Measurements from ENCODE around the gene ADORA1.

ADORA1 gene

DNA sequence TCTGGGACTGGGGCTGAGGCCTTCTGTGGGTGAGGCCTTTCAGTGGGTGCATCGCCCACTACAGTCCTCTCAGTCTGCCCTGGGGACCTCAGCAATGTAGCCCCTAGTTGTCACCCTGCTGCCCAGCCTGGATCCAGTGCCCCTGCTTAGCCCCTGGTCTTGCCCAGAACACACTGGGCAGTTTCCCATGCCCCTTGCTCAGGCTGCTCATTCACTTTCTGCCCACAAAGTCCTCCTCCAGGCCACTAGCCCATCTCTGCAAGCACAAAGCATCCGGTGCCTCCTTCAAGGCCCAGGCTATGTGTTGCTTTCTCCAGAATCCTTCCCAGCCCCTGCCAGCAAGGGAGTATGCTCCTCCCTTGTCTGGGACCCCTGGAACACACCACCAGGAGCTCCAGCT is 5.4 kb upstream of the ADORA1 start:
- no peak for DNase-seq (ENCODE audit: low read depth)

GRCh38 chr1:203124011-203124410 is 3.5 kb upstream of the ADORA1 start:
- no peak for DNase-seq (ENCODE audit: low read depth)

DNA sequence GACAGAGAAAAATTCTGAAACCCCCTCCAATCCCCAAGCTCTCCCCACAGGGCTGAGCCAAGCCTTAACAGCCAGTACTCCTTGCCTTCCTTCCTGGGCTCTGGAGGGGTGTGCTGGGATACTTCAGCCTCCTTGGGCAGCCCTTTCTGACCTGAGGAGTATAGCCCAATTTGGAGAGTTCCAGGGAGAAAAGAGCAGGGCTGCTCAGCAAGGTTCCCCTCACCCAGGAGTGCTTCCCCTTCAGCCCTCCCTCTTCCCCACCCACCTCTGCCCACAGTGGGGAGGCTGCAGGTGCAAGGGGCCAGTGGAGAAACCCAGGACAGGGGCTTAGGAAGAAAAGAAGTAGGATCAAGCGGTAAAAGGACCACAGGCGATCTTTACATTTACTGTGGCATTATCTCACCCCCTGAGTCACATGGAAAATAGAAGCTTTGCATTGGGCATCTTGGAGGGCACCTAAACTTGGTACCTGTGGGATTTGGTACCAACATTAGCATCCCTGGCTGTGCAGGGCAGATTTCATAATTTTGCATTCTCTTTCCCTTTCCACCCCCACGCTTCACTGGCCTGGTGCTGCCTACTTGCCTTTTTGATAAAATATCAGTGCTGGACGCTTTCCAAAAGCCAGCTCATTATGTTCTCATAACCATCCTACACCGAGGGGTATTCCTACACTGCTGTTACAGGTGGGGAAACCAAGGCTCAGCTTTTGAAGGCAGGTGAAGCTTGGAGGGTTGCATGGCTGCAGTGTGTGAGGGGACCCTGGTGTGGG is 2.8 kb upstream of the ADORA1 start:
- DNase-seq (ENCODE audit: low read depth): no peak

- no peak for DNase-seq (ENCODE audit: low read depth)
Observed at GRCh38 chr1:203126151-203126865, 1.2 kb upstream of the ADORA1 start.

DNA sequence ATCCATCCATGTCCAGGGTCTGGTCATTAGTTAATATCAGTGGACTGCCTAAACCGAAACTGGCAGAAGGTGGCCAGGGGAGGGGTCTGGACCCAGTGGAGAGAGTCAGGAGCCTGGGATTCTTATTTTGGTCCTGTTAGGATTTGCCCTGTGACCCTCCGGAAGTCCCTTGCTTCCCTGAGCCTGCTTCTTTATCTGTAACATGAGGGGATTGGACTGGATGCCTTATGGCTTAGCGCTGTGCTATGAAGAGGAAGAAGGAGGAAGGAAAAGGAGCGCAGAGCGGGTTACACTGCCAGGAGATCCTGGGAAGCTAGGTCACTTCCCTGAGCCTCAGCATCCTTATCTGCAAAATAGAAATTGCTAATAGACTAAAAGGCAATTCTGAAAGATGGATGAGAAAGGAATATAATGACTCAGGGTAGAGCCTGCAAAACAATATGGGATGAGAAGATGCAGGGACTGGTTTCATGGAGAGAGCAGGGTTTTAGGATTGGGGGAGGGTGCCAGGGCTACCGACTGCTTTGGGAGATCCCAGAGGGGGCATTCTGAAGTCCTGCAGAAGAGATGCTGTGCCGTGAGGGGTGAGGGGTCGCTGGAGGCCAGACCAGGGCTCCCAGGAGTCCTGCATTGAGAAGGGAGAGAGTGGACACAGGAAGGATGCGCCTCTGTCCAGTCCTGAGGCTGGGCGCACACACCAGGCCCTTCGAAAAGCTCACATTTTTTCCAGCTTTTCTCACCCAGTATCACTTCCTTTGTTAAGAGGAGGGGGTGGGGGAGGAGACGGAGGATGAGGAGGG is 460 bp upstream of the ADORA1 start:
- no peak for DNase-seq (ENCODE audit: low read depth)

- DNase-seq (ENCODE audit: low read depth): no peak
Observed at GRCh38 chr1:203128431-203128715, 847 bp downstream of the ADORA1 start.

- DNase-seq (ENCODE audit: low read depth): no peak
Observed at GRCh38 chr1:203128716-203129500, 1.4 kb downstream of the ADORA1 start.

DNA sequence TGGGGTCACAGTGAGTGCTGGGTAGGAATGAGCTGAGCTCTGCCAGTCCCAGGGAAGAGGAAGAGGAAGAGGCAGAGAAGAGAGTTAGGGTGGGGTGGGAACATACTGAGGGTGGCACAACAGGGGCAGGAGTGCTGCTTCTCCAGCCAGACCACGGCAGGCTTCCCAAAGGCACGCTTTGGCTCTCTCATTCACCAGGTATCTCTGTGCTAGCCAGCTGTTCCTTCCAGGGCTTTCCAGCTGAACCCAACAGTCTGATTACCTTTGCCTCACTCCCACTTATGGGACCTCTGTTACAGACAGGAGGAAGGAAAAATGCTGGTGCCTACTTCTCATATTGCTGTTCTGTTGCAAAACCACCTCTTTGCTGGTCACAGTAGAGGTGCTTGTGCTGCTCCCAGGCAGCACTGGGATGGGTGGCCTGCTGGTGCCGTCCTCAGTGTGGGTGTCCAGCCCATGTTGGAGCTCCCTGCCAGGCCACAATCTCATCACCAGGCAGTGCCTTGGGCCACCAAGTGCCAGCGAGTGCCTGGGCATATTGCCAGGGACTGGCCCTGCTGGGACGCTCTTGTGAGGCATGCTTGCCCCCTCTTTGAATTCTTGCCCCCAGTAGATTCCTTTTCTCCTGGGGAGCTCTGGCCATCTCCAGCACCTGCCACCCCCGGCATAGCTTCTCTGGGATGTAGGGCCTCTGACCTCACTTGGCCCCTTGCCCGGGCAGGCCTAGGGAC is 2.1 kb downstream of the ADORA1 start:
- DNase-seq (ENCODE audit: low read depth): no peak

- no peak for DNase-seq (ENCODE audit: low read depth)
Observed at GRCh38 chr1:203130358-203130985, 2.9 kb downstream of the ADORA1 start.

GRCh38 chr1:203131548-203132200 is 4.1 kb downstream of the ADORA1 start:
- DNase-seq (ENCODE audit: low read depth): no peak

- DNase-seq (ENCODE audit: low read depth): no peak
Observed at GRCh38 chr1:203133970-203134725, 6.6 kb downstream of the ADORA1 start.

- no peak for DNase-seq (ENCODE audit: low read depth)
Observed at GRCh38 chr1:203135636-203136305, 8.2 kb downstream of the ADORA1 start.

DNA sequence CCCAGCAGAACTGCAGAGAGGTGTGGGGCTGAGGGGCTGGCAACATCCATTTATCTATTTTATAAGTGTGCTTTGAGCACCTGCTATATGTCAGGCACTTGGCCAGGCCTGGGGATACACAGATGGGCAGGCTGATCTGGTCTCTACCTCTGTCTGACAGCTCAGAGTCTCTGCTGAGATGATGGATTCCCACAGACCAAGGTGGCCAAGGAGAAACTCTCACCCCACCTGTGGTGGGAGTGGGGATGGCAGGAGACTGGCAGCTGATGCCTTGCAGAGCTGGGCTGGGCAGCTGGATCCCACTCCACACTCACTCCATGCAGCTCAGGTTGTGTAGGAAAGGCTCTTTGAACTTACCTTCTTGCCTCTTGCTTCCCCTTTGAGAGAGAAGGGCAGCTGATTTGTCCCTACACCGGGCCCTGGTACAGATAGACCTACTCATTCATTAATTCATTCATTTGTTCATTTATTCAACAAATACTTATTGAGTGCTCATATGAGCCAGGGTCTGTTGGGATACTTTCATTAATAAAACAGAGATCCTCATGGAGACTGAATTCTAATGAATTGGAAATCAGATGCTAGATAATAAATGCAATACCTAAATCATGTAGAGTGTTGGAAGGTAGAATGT is 9.0 kb downstream of the ADORA1 start:
- DNase-seq (ENCODE audit: low read depth): no peak

- no peak for DNase-seq (ENCODE audit: low read depth)
Observed at GRCh38 chr1:203137324-203137723, 9.8 kb downstream of the ADORA1 start.

- no peak for DNase-seq (ENCODE audit: low read depth)
Observed at GRCh38 chr1:203138066-203138465, 10.5 kb downstream of the ADORA1 start.

GRCh38 chr1:203139976-203140475 is 12.5 kb downstream of the ADORA1 start:
- no peak for DNase-seq (ENCODE audit: low read depth)

DNA sequence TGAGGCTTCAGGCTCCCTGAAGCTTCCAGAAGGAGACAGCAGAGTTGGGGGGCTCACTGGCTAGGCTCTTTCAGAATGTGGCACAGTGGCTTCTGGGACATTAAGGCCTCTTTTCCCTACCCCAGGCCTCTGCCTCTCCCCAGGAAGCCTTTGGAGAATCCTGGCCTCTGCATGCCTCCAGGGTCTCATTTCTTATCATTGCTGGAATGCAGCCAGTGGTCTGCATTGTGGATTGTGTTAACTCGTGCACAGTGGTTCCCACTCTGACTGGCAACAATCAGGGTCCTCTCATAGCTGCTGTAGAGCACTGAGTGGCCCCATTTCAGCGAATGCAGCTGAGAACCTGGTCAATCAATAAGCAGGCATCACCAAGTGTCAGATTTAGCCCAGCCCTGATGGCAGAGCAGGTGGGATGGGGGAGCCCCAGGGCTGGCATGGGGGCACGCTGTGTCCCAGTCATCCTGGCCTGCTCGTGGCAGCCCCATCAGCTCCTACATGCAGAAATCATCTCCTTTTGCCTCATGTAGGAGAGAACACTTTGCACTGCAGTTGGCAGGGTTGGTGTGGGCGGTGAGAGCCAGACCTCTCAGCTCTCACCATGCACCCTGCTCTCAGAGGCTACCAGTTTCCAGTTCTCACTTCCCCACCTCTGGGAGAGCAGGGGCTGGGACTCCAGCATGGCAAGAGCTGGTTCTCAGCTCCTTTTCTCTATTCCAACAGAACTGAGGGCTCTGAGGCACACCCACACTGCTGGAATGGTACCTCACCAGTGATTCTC is 13.4 kb downstream of the ADORA1 start:
- no peak for DNase-seq (ENCODE audit: low read depth)

DNA sequence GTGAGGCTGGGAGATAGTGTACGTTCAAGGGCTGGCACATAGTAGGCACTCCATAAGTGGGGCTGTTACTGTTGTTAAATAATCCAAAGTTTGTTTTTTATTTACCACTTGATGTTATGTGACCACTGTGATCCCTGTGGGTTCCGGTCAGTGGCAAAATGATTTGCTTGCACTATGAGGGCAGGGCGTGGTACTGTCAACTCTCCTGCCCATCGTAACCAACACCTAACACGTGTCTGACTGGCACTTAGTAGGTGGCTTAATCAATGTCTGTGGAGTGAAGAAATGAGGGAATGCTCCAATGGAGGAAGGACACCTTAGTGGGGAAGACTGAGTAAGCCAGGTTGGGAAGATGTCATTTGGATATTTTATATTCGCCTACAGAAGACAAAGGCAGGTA is 14.6 kb downstream of the ADORA1 start:
- no peak for DNase-seq (ENCODE audit: low read depth)

Data from activated T-cell treated with anti-CD3 and anti-CD28 coated beads for 24 hours (primary cell).